Heart left ventricle (tissue), 16 donors: ENCODE measurements around the gene ABCC1. TPM values are rescaled to one million over a fixed set of nuclear protein-coding genes. Genes with fewer than 3 reads are reported as not detected.

Experiments used
- ATAC-seq, 4 donors: fragments of 200-7000 bp; cut with Tn5 transposase; one replicate each; pipeline ENCODE4 v1.9.1; 2020 to 2022; ENCODE audit warnings: moderate library complexity in 4 of 4, mild to moderate bottlenecking in 3 of 4, moderate number of reproducible peaks in 1 of 4
- DNase-seq, 5 donors: peaks; one replicate each; pipeline ENCODE4 v3.0.0-alpha.2; 2020
- H3K27ac ChIP-seq, 12 donors: fragments of 200-600 bp; sonication (generic) in 4 of 12; one replicate each; pipeline versions ENCODE4 v1.5.0 to v1.8.0; 2016 to 2022; ENCODE audit warnings: mild to moderate bottlenecking in 2 of 12
- H3K27me3 ChIP-seq, 9 donors: fragments of 200-600 bp; sonication (generic) in 2 of 9; one replicate each; pipeline versions ENCODE4 v1.5.1 to v1.8.0; 2016 to 2022; ENCODE audit warnings: mild to moderate bottlenecking in 3 of 9
- H3K36me3 ChIP-seq, 9 donors: fragments of 200-600 bp; sonication (generic) in 2 of 9; one replicate each; pipeline versions ENCODE4 v1.5.0 to v1.8.0; 2018 to 2022; ENCODE audit warnings: mild to moderate bottlenecking in 2 of 9
- H3K4me1 ChIP-seq, 12 donors: fragments of 200-600 bp; sonication (generic) in 4 of 12; one replicate each; pipeline versions ENCODE4 v1.5.0 to v1.8.0; 2016 to 2022; ENCODE audit warnings: mild to moderate bottlenecking in 3 of 12
- H3K4me3 ChIP-seq, 12 donors: fragments of 200-600 bp; sonication (generic) in 4 of 12; one replicate each; pipeline versions ENCODE4 v1.5.0 to v1.8.0; 2017 to 2022; ENCODE audit warnings: mild to moderate bottlenecking in 9 of 12, moderate library complexity in 4 of 12
- H3K9me3 ChIP-seq, 12 donors: fragments of 200-600 bp; sonication (generic) in 4 of 12; one replicate each; pipeline versions ENCODE4 v1.5.0 to v1.8.0; 2016 to 2022; ENCODE audit warnings: mild to moderate bottlenecking in 1 of 12
- CTCF ChIP-seq, 12 donors: fragments of 200-600 bp; sonication (generic) in 4 of 12; IDR thresholded peaks; one replicate each; pipeline versions ENCODE4 v1.5.0 to v1.8.0; 2018 to 2022; ENCODE audit warnings: antibody characterized with exemption in 12 of 12, mild to moderate bottlenecking in 5 of 12
- POLR2A ChIP-seq, 2 donors: fragments of 450-650 bp; IDR thresholded peaks; one replicate each; pipeline ENCODE4 v1.6.1; 2017; ENCODE audit warnings: antibody characterized with exemption in 2 of 2, mild to moderate bottlenecking in 2 of 2, moderate library complexity in 2 of 2
- WGBS, 4 donors: extraction: QIAGEN DNeasy Blood & Tissue Kit in 2 of 4; methylation state at CpG; one replicate each; pipeline versions ENCODE4 v1.1.5 to v1.1.7; 2013 to 2018; 5-methylcytosine and 5-hydroxymethylcytosine counted together
- intact Hi-C, 10 donors: fragments of 100-400 bp; cut with DNase I; formaldehyde crosslinking; loops; one replicate each; pipeline versions ENCODE4 v1.11.1 to v1.14.2; 2022
- polyA plus RNA-seq, 2 donors: library from polyadenylated mRNA; stranded (reverse); fragments of 200-250 nt; gene quantifications; one replicate each; pipeline ENCODE4 v1.2.3, GENCODE V29; 2013
- total RNA-seq, 9 donors: library from RNA; depleted of rRNA in 2 of 9; stranded (reverse); fragments of >200 nt in 2 of 9; fragmentation: NEBNext Ultra II Directional in 3 of 9; extraction: Animal tissue kit (Norgen Biotek cat#: 25700) in 3 of 9; gene quantifications; one replicate each; pipeline versions ENCODE4 v1.1.0 to v1.2.4, GENCODE V29; 2016 to 2023
- donor health status: ischemic (EF 13 %, LVEDD 7.1; RV severe dilation, severe dysfunction).
- donor health status: healthy with polysubstance abuse.
- donor health status: DM: no; HTN: yes; CAD: no.
- donor health status: DM: no; HTN: no; CAD: no.
- donor health status: ischemic (EF 25% LVEDD 6.9; RV normal size, moderate dysfunction).
- donor health status: ischemic (EF 25% LVEDD 5.7; RV mildly dilated, moderate dysfunction).
- donor health status: healthy.
- donor health status: DM: yes; HTN: yes; CAD: no.
- donor health status: ischemic (EF 35%, LVEDD 5.7; RV mildly dilated, moderate dysfunction).
- donor health status: nonischemic (EF 11% LVEDD 7.7; RV severe dilation, severe dysfunction).
- donor health status: DM: yes; HTN: yes; CAD: no.
- donor health status: PGD.
- donor health status: ischemic (EF 29% LVEDD 5.4; RV normal size, mild dysfunction).
- donor health status: nonischemic (EF 23%, LVEDD 6.1; RV moderate dilation, normal function).

Gene ABCC1
- total and polyA plus RNA-seq, 11 donors: 8.1 to 28.0 (median 22.4) TPM

- no peaks in the 10 kb centered on the region for H3K27me3 ChIP-seq
- peaks cover 0 to 14% (median 4%) of the 10 kb centered on the region in 12 donors for H3K4me1 ChIP-seq
- peaks cover 0 to 48% (median 22%) of the 10 kb centered on the region in 9 donors for H3K36me3 ChIP-seq
- no peak overlapping the region for H3K4me3 ChIP-seq
- intact Hi-C loops: no loop called here
- DNase-seq: peak in 1 of 5 donors; percentile 46
- H3K27ac ChIP-seq: peak overlapping the region in 5 of 12 donors; percentile 22 to 84 (median 27)
- peak; percentile 53 to 79 (median 64) for ATAC-seq
- 50 to 69% (median 62%) methylated on average over 16 of the region's 16 CpGs for WGBS, 4 donors
- no peak for TF ChIP-seq POLR2A (IDR thresholded peaks at IDR 0.05)
- TF ChIP-seq CTCF (IDR thresholded peaks at IDR 0.05): no peak
- H3K9me3 ChIP-seq: no peaks in the 10 kb centered on the region
These were observed 112.9 kb downstream of the ABCC1 start for GRCh38 chr16:16062023-16062937.

DNA sequence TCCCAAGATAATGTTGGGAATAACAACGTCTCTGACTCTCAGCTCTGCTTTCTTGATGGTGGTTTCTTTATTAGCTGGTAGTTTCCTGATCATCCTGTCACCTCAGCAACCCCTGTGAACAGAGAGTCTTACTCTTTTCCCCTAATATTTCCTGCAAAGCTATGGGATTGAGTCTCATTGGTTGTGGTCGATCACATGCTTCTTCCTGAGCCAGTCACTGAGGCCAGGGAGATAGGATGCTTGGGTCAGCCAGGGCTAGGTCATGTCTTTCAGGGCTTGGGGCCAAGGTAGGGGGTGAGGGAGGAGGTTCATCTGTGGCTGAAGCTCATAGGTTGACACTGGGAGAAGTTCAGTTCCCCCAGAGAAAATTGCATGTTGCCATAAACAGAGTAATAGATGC, 114.3 kb downstream of the ABCC1 start:
- TF ChIP-seq CTCF (IDR thresholded peaks at IDR 0.05) (no peak), POLR2A (IDR thresholded peaks at IDR 0.05) (no peak)
- Histone ChIP-seq H3K36me3 (peaks cover 0 to 43% (median 19%) of the 10 kb centered on the region in 9 donors), H3K4me1 (peaks cover 0 to 14% (median 4%) of the 10 kb centered on the region in 12 donors), H3K27ac (peak overlapping the region in 1 of 12 donors; percentile 84), H3K4me3 (no peak overlapping the region), H3K9me3 (no peaks in the 10 kb centered on the region), H3K27me3 (no peaks in the 10 kb centered on the region)
- intact Hi-C loops: no loop called here
- 85 to 93% (median 88%) methylated on average over 2 of the region's 2 CpGs for WGBS, 4 donors
- DNase-seq (no peak), ATAC-seq (no peak)

DNA sequence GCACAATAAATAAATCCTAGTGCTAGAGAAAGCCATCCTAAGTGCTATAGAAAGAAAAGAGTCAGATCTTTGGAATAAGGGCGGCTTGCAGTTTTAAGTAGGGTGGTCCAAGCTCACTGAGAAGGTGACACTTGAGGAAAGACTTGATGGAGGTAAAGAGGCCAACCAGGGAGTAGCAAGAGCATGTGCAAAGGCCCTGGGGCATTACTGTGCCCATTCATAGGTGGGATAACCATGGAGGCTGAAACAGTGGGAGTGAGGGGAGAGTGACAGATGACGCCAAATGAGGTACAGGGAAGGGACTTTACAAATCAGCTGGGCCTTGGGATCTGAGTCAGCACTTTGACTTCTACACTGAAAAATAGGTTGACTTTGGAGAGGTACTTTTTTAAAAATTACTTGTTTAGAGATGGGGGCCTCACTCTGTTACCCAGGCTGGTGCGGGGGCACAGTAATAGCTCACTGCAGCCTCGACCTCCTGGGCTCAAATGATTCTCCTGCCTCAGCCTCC, 115.5 kb downstream of the ABCC1 start:
- H3K27me3 ChIP-seq: no peaks in the 10 kb centered on the region
- H3K4me3 ChIP-seq: no peak overlapping the region
- intact Hi-C loops: no loop called here
- H3K36me3 ChIP-seq: peaks cover 0 to 39% (median 21%) of the 10 kb centered on the region in 9 donors
- TF ChIP-seq CTCF (IDR thresholded peaks at IDR 0.05) (no peak), POLR2A (IDR thresholded peaks at IDR 0.05) (no peak)
- WGBS, 4 donors: 96 to 97% (median 96%) methylated on average over 4 of the region's 4 CpGs
- DNase-seq (no peak), ATAC-seq (no peak)
- peaks cover 0 to 14% (median 4%) of the 10 kb centered on the region in 12 donors for H3K4me1 ChIP-seq
- H3K27ac ChIP-seq: peak overlapping the region in 1 of 12 donors; percentile 84
- H3K9me3 ChIP-seq: no peaks in the 10 kb centered on the region

- ATAC-seq (peak in 3 of 4 donors; percentile 33 to 63 (median 50)), DNase-seq (peak in 1 of 5 donors; percentile 61)
- Histone ChIP-seq H3K27me3 (no peaks in the 10 kb centered on the region), H3K4me1 (peaks cover 0 to 21% (median 10%) of the 10 kb centered on the region in 12 donors), H3K9me3 (no peaks in the 10 kb centered on the region), H3K27ac (peak overlapping the region in 2 of 12 donors; percentile 15 to 84), H3K4me3 (no peak overlapping the region), H3K36me3 (peaks cover 0 to 38% (median 16%) of the 10 kb centered on the region in 9 donors)
- TF ChIP-seq POLR2A (IDR thresholded peaks at IDR 0.05) (no peak), CTCF (IDR thresholded peaks at IDR 0.05) (no peak)
- WGBS, 4 donors: 73 to 84% (median 78%) methylated on average over 13 of the region's 13 CpGs
- intact Hi-C loops: no loop called here
These were observed 117.7 kb downstream of the ABCC1 start for GRCh38 chr16:16067127-16067526.
